GM18951 (cell line): ENCODE results near the gene KRTAP10-2.

Experiments
- POLR2A ChIP-seq: IDR thresholded peaks from 4 replicates; pipeline ENCODE4 v1.6.1; 2011; ENCODE audit warnings: mild to moderate bottlenecking; ENCODE audit not compliant: insufficient read length, insufficient read depth; ENCODE audit errors: extremely low read depth
- in situ Hi-C: fragments of 300-500 bp; cut with MboI; formaldehyde crosslinking; loops from one replicate; pipeline ENCODE4 v1.12.0; 2022; ENCODE audit warnings: low sequenced_read_pairs, mixed read lengths, inconsistent platforms; ENCODE audit not compliant: unreplicated experiment

The KRTAP10-2 gene

DNA sequence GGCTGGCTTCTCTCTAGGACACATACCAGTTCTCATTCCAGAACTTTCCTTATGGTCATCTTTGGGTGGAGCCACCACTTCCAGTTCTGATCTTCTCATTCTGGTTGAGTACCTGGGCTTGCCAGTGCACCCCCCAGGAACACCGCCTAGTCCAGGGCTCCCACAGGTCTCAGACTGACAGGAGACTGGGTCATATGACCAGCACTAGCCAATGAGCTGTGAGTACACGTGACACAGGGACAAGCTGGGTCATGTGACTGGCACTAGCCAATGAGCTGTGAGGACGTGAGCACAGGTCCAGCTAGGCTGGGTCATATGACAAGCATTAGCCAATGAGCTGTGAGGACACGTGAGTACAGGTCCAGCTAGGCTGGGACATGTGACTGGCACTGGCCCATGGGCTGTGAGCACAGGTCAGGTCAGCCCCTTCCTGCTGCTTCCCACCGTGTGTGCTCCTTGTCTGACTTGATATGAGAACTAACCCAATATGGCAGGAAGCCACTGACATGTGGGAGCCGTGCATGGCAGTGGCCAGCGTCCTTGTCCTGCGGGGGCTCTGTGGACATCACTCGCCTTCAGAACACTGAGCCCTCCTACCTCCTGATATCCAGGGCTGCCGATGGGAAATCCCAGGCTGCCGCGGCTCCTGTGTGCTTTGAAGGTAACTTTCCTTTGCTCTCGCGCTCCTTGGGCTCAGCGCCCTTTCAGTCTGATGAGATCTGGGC is 34.0 kb downstream of the KRTAP10-2 start:
- no peak for TF ChIP-seq POLR2A

GRCh38 chr21:44516828-44517174 is 34.5 kb downstream of the KRTAP10-2 start:
- in situ Hi-C loops, result no loop called here

More for the DNA sequence above, 34.0 kb downstream of the KRTAP10-2 start:
- in situ Hi-C loops, result no loop called here

DNA sequence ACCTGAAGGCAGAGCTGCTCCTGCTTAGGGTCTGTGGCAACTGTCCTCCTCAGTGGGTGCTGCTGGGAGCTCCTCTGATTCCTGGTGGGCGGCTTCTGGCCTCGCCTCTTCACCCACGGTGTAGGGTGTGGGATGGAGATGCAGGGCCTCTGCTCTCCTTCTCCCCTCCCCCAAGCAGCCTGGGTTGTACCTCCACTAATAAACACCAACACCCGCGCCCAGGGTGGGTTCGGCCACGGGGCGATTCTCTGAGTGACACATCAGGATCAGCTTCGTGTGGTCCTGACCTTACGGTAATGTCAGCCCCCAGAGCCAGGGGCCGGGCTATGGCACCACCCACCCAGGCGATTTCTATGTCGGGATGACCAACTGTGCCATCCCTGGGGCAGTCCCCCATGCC is 35.0 kb downstream of the KRTAP10-2 start:
- in situ Hi-C loops, result no loop called here
- no peak for TF ChIP-seq POLR2A

More at GRCh38 chr21:44516828-44517174, 34.5 kb downstream of the KRTAP10-2 start:
- no peak for TF ChIP-seq POLR2A

GRCh38 chr21:44515359-44516165 is 35.7 kb downstream of the KRTAP10-2 start:
- TF ChIP-seq POLR2A, result no peak
- in situ Hi-C loops, result no loop called here

DNA sequence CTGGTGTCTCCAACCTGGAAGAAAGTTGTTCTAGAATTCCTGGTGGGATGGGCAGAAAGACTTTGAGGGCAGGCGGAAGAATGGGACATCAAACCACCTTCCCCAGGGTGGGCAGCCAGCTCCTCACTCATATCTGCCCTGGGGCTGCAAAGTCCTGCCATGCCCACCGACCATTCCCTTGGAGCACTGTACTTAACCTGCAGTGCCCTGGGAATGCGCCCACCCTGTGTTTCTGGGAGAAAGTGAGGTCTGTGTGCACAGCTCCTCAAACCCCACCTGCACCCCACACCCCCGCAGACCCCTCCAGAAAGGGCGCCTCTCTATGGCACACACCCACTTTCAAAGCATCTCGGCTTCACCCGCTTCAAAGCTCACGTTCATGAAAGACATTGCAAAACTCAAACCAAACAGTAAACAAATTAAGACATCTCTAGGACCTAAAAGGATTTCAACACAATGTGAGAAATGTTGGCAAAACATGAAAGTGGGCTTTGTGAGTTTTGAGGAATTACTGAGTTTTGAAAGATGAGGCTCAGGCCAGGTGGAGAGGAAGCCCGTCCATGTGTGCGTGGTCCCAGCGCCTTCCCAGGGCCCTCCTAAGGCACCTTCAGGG is 36.5 kb downstream of the KRTAP10-2 start:
- TF ChIP-seq POLR2A, result no peak
- in situ Hi-C loops, result no loop called here

DNA sequence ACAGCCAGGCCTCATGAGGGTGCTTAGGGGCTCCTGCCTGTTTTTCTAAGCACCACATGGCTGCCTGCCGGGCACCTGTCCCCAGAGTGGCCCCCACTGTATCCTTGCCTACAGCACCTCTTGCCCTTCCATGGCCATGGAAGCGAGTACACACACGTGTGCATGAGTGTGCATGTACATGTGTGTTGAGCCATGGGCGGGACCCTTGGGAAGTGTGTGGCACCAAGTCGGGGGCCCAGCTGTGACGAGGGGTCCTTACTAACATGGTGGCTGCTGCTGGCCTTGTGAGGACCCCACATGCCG is 37.1 kb downstream of the KRTAP10-2 start:
- no peak for TF ChIP-seq POLR2A
- in situ Hi-C loops, result no loop called here

GRCh38 chr21:44513389-44514217 is 37.7 kb downstream of the KRTAP10-2 start:
- TF ChIP-seq POLR2A, result no peak
- in situ Hi-C loops, result no loop called here

- no peak for TF ChIP-seq POLR2A
- in situ Hi-C loops, result no loop called here
Measured at GRCh38 chr21:44512496-44513388, 38.6 kb downstream of the KRTAP10-2 start.

DNA sequence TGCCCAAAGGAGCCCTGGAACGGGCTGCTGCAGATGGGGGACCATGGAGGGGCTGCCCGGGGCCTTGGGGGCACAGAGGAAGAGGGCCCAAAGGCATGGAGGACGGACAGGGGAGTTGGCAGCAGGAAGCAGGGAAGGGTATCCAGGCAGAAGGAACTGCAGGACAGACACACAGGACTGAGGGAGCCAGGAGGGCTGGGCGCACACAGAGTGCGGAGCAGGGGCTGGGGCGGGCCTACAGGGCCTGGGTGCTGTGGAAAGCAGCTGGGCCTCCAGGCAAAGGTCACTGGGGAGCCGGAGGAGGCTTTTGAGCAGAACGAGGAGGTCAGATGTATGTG is 39.4 kb downstream of the KRTAP10-2 start:
- in situ Hi-C loops, result no loop called here
- no peak for TF ChIP-seq POLR2A

GRCh38 chr21:44511219-44511937 is 39.9 kb downstream of the KRTAP10-2 start:
- in situ Hi-C loops, result no loop called here

GRCh38 chr21:44510508-44511218 is 40.6 kb downstream of the KRTAP10-2 start:
- no peak for TF ChIP-seq POLR2A
- in situ Hi-C loops, result no loop called here

More at GRCh38 chr21:44511219-44511937, 39.9 kb downstream of the KRTAP10-2 start:
- TF ChIP-seq POLR2A, result no peak
